AG09319 (cell line): ENCODE data around the gene TOP3B.

Experiments
- DNase-seq: peaks from one replicate; pipeline ENCODE4 v3.0.0-alpha.2; 2010; ENCODE audit warnings: low read depth; ENCODE audit errors: extremely low read depth
- TF ChIP-seq, protein P1 (sequence below): IDR thresholded peaks from 2 replicates; pipeline ENCODE4 v1.5.1; 2011; ENCODE audit warnings: low read depth, mild to moderate bottlenecking, inconsistent platforms, low read length, moderate library complexity

Gene TOP3B

DNA sequence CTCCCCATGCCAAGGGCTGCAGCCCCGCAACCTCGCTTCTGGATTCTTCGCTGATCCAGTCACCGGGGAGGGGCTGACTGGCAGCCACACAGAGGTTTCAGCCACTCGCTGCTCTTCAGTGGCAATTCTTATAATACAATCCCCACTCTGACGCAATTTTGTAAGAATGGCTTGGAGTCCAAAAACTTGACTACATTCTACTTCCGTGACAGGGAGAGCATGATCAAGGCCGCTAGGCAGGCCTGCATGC is 44.8 kb downstream of the TOP3B start:
- peak; percentile 92 for DNase-seq
- TF ChIP-seq, protein P1, sequence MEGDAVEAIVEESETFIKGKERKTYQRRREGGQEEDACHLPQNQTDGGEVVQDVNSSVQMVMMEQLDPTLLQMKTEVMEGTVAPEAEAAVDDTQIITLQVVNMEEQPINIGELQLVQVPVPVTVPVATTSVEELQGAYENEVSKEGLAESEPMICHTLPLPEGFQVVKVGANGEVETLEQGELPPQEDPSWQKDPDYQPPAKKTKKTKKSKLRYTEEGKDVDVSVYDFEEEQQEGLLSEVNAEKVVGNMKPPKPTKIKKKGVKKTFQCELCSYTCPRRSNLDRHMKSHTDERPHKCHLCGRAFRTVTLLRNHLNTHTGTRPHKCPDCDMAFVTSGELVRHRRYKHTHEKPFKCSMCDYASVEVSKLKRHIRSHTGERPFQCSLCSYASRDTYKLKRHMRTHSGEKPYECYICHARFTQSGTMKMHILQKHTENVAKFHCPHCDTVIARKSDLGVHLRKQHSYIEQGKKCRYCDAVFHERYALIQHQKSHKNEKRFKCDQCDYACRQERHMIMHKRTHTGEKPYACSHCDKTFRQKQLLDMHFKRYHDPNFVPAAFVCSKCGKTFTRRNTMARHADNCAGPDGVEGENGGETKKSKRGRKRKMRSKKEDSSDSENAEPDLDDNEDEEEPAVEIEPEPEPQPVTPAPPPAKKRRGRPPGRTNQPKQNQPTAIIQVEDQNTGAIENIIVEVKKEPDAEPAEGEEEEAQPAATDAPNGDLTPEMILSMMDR = no peak

DNA sequence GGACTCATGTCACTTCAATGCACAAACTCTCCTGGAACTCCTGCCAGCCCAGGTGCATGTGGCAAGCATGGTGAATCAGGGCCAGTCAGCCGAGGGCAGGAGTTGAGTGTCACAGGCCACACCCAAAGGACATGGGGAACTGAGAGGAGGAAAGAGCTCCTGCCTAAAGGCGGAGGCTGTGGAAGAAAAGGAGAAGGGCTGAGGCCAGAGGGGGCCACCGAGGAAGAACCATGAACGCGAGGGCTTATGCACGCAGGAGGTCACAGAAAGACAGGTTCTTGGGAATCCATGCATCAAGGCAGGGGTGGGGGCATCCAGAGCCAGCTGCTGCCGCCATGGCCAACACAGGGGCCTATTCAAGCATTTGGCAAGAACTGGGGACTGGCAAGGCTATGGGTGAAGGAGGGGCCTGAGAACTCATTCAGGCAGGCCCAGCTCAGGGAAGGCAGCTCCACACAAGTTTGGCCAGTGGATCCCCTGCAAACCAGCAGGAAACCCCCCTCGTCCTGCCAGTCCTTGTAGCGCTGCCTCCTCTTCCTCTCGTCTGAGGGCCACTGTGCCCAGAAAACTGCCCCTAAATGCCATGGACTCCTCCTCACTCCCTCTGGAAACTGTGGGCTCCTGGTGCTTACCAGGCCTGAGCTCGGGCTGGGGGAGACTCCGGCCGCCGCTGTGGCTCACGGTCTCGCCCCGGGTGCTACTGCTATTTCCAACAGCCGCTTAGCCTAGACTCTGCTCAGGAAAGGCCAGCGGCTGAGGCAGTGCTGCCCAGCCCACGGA is 45.4 kb downstream of the TOP3B start:
- TF ChIP-seq, protein P1 = no peak

GRCh38 chr22:21936151-21936775 is 46.3 kb downstream of the TOP3B start:
- TF ChIP-seq, protein P1 = no peak
- no peak for DNase-seq

More for the DNA sequence above, 45.4 kb downstream of the TOP3B start:
- no peak for DNase-seq

- no peak for DNase-seq
- TF ChIP-seq, protein P1 = no peak
Measured at GRCh38 chr22:21933910-21934309, 48.7 kb downstream of the TOP3B start.

- TF ChIP-seq, protein P1 = no peak
- DNase-seq = no peak
Measured at GRCh38 chr22:21933413-21933812, 49.2 kb downstream of the TOP3B start.

GRCh38 chr22:21932347-21932746 is 50.2 kb downstream of the TOP3B start:
- no peak for DNase-seq
- TF ChIP-seq, protein P1 = no peak

DNA sequence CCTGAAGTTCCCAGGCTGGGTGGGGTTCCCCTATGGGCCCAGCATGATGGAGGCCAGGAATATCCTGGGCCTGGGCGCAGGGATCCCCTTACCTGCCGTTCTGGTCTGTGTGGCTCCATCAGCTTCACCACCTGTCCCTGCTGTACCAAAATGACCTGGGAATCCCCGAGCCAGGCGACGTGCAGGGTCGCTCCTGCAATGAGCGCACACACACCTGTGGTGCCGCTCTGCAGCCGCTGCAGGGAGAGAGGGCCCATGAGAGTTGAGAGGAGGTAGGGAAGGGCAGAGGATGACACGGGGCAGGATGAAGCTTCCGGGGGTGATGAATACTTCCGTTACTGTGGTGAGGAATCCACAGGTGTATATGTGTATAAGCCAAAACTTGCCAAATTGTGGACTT is 51.5 kb downstream of the TOP3B start:
- DNase-seq = no peak
- TF ChIP-seq, protein P1 = no peak
